Astrocyte of the spinal cord (primary cell): ENCODE data around the gene NDC1.
A peak's percentile ranks its signal among the peaks of the same experiment; 100 is the strongest.

Experiments
- DNase-seq: peaks from one replicate; pipeline ENCODE4 v3.0.0; 2011; ENCODE audit warnings: low read depth, low spot score
- H3K4me3 ChIP-seq: 2 replicates; pipeline ENCODE4 v1.5.1; 2011; ENCODE audit warnings: low read depth, mild to moderate bottlenecking, low read length, moderate library complexity
- in situ Hi-C: cut with HindIII; loops from 2 replicates; pipeline ENCODE4 v1.10.0; 2017; ENCODE audit warnings: low sequenced_read_pairs
- TF ChIP-seq, protein P1 (sequence below): IDR thresholded peaks from 2 replicates; pipeline ENCODE4 v1.5.1; 2012; ENCODE audit warnings: low read depth, mild to moderate bottlenecking, low read length, inconsistent platforms

The NDC1 gene

DNA sequence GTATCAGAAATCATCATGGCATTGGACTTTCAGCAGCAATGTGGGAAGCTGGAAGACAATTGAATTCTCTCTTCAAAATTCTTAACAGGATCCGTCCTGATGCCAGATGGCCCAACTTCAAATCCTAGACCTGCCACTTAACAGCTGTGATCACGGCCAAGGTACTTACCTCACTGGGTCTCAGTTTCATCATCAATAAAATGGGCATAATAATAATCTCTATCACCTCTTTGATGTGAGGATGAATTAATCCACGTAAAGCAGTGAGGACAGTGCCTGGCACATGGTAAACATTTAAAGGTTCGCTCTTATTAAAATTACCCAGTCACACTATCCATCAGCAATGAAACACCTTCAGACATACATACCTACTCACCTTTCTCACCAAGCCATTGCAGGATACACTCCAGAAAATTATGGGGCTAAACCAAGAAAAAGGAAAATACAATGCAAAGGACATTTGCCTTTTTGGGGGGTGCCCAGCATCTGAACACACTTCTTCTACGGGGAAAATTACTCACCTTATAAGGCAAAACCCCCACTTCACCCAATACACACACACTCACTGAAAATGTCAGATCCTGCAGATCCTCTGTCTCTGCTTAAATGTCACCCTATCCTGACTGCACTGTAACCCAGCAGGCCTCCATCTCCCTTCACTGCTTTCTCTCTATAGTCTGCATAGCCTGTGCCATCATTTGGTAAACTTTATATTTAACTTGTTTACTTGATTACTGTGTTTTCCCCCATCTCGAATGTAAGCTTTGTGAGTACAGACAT is 120.9 kb downstream of the NDC1 start:
- in situ Hi-C loops, result no loop called here

DNA sequence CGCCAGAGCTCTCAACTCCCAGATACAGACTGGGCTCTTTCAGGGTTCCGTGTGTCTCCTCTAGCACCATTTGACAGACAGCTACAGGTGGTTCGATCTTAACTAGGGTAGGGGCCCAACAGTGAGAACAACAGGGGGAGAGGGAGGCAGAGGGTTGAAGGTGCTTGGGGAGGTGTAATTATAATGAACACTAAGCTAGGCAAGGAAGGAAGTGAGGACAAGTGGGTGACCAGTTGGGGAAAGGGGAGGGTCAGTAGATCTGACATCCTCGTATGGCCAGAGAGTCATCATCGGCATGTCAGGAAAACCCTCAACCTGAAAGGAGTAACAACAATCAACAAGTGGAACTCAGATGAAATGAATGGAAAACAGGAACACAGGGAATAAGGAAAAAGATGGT is 121.9 kb downstream of the NDC1 start:
- H3K4me3 ChIP-seq, result no peak overlapping the region
- no peak for DNase-seq
- in situ Hi-C loops, result no loop called here
- TF ChIP-seq, protein P1, sequence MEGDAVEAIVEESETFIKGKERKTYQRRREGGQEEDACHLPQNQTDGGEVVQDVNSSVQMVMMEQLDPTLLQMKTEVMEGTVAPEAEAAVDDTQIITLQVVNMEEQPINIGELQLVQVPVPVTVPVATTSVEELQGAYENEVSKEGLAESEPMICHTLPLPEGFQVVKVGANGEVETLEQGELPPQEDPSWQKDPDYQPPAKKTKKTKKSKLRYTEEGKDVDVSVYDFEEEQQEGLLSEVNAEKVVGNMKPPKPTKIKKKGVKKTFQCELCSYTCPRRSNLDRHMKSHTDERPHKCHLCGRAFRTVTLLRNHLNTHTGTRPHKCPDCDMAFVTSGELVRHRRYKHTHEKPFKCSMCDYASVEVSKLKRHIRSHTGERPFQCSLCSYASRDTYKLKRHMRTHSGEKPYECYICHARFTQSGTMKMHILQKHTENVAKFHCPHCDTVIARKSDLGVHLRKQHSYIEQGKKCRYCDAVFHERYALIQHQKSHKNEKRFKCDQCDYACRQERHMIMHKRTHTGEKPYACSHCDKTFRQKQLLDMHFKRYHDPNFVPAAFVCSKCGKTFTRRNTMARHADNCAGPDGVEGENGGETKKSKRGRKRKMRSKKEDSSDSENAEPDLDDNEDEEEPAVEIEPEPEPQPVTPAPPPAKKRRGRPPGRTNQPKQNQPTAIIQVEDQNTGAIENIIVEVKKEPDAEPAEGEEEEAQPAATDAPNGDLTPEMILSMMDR, result no peak

More for the DNA sequence above, 120.9 kb downstream of the NDC1 start:
- DNase-seq, result no peak
- no peak overlapping the region for H3K4me3 ChIP-seq
- TF ChIP-seq, protein P1, result no peak

DNA sequence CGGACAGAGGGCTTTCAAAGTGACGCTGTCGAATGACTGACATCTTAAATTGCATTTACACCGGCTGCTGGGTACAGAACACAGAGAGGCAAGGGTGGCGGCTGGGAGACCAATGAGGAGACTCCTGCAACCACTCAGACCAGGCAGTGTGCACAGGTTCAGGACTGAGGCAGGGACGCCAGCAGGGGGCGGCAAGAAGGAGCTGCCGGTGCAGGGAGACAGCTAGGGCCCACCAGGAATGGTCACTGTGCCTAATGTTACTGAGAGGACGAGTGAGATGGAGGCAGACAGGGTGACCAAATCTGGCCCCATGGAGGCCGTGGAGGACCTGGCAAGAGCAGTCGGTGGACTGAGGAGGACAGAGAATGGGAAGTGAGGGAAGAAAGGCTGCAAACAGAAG is 122.6 kb downstream of the NDC1 start:
- in situ Hi-C loops, result no loop called here
- no peak for DNase-seq
- H3K4me3 ChIP-seq, result no peak overlapping the region
- TF ChIP-seq, protein P1, result peak; percentile 68
